Mucosa of stomach (tissue), 1 donor: ENCODE data around the gene NAB1.

Experiments used
- H3K27me3 ChIP-seq: one replicate; pipeline ENCODE4 v1.7.0; 2013; ENCODE audit warnings: mild to moderate bottlenecking, low read length; ENCODE audit not compliant: control insufficient read depth, insufficient read depth
- H3K36me3 ChIP-seq: one replicate; pipeline ENCODE4 v1.7.0; 2013; ENCODE audit warnings: low read length; ENCODE audit not compliant: control insufficient read depth, insufficient read depth
- H3K4me1 ChIP-seq: one replicate; pipeline ENCODE4 v1.7.0; 2013; ENCODE audit warnings: mild to moderate bottlenecking, low read length; ENCODE audit not compliant: control insufficient read depth, insufficient read depth
- H3K4me3 ChIP-seq: one replicate; pipeline ENCODE4 v1.7.0; 2013; ENCODE audit warnings: low read length
- H3K9ac ChIP-seq: one replicate; pipeline ENCODE4 v1.7.0; 2013; ENCODE audit warnings: mild to moderate bottlenecking, low read length, moderate library complexity
- H3K9me3 ChIP-seq: one replicate; pipeline ENCODE4 v1.7.0; 2013; ENCODE audit warnings: mild to moderate bottlenecking, low read length, moderate library complexity; ENCODE audit not compliant: control insufficient read depth
- donor health status: Pancreatic carcinoma.

The NAB1 gene

GRCh38 chr2:190722061-190722759, 73.3 kb downstream of the NAB1 start:
- Histone ChIP-seq H3K9ac (no peak overlapping the region), H3K9me3 (no peaks in the 10 kb centered on the region), H3K4me1 (no peaks in the 10 kb centered on the region), H3K27me3 (no peaks in the 10 kb centered on the region), H3K36me3 (no peaks in the 10 kb centered on the region), H3K4me3 (no peak overlapping the region)

GRCh38 chr2:190722835-190723234, 74.0 kb downstream of the NAB1 start:
- Histone ChIP-seq H3K9me3 (no peaks in the 10 kb centered on the region), H3K27me3 (no peaks in the 10 kb centered on the region), H3K36me3 (no peaks in the 10 kb centered on the region), H3K4me1 (no peaks in the 10 kb centered on the region), H3K9ac (no peak overlapping the region), H3K4me3 (no peak overlapping the region)

- Histone ChIP-seq H3K9ac (no peak overlapping the region), H3K36me3 (no peaks in the 10 kb centered on the region), H3K27me3 (no peaks in the 10 kb centered on the region), H3K4me1 (no peaks in the 10 kb centered on the region), H3K9me3 (no peaks in the 10 kb centered on the region), H3K4me3 (no peak overlapping the region)
These were observed 74.7 kb downstream of the NAB1 start for GRCh38 chr2:190723397-190724090.

- no peaks in the 10 kb centered on the region for H3K27me3 ChIP-seq
- H3K36me3 ChIP-seq, result no peaks in the 10 kb centered on the region
- no peak overlapping the region for H3K9ac ChIP-seq
- no peaks in the 10 kb centered on the region for H3K9me3 ChIP-seq
- no peak overlapping the region for H3K4me3 ChIP-seq
- H3K4me1 ChIP-seq, result no peaks in the 10 kb centered on the region
These were observed 77.4 kb downstream of the NAB1 start for GRCh38 chr2:190726255-190726654.

- Histone ChIP-seq H3K4me1 (no peaks in the 10 kb centered on the region), H3K9me3 (no peaks in the 10 kb centered on the region)
These were observed 87.5 kb downstream of the NAB1 start for GRCh38 chr2:190736355-190736754.

DNA sequence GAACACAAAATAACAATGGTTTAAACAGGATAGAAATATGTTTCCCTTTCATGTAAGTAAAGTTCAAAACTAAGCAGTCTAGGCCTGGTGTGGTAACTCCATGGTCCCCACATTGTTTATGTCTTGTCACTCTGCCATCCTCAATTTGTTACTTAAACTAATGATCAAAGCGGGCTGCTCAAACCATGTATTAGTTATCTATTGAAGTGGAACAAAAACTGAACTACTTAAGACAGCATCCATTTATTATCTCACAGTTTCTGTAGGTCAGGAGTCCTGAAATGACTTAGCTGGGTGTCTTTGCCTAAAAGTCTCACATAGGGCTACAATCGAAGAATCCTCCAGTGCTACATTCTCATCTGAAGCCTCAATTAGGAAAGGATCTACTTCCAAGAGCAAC, 91.6 kb downstream of the NAB1 start:
- Histone ChIP-seq H3K4me3 (no peak overlapping the region), H3K9me3 (no peaks in the 10 kb centered on the region), H3K27me3 (no peaks in the 10 kb centered on the region), H3K36me3 (no peaks in the 10 kb centered on the region), H3K4me1 (no peaks in the 10 kb centered on the region), H3K9ac (no peak overlapping the region)

More at GRCh38 chr2:190736355-190736754, 87.5 kb downstream of the NAB1 start:
- H3K27me3 ChIP-seq, result no peaks in the 10 kb centered on the region
- no peak overlapping the region for H3K4me3 ChIP-seq
- no peaks in the 10 kb centered on the region for H3K36me3 ChIP-seq
- no peak overlapping the region for H3K9ac ChIP-seq
